Mesenchymal stem cell (in vitro differentiated cells and primary cell): ENCODE results near the gene CAST.

Experiments used
- DNase-seq: peaks from one replicate; pipeline ENCODE4 v3.0.0-alpha.2; 2013
- H2AFZ ChIP-seq: one replicate; pipeline ENCODE4 v1.6.1; 2013; ENCODE audit warnings: low read depth, mild to moderate bottlenecking, control low read depth, inconsistent platforms, low read length, moderate library complexity
- H2AK5ac ChIP-seq: 2 replicates; pipeline ENCODE4 v1.6.1; 2013; ENCODE audit warnings: low read length, moderate library complexity, mild to moderate bottlenecking, inconsistent platforms; ENCODE audit not compliant: severe bottlenecking
- H2BK120ac ChIP-seq: one replicate; pipeline ENCODE4 v1.6.1; 2013; ENCODE audit warnings: low read depth, mild to moderate bottlenecking, inconsistent platforms, low read length, moderate library complexity
- H2BK12ac ChIP-seq, 2 experiments: one replicate each; pipeline ENCODE4 v1.6.1; 2013; ENCODE audit warnings: inconsistent platforms in 2 of 2, low read length in 2 of 2, mild to moderate bottlenecking in 2 of 2, moderate library complexity in 2 of 2, control low read depth in 1 of 2
- H2BK15ac ChIP-seq: one replicate; pipeline ENCODE4 v1.6.1; 2013; ENCODE audit warnings: mild to moderate bottlenecking, low read depth, inconsistent platforms; ENCODE audit not compliant: poor library complexity, severe bottlenecking
- H2BK5ac ChIP-seq: 2 replicates; pipeline ENCODE4 v1.6.1; 2013; ENCODE audit warnings: low read depth, mild to moderate bottlenecking, low read length, control low read depth, inconsistent platforms; ENCODE audit not compliant: poor library complexity, severe bottlenecking
- H3K14ac ChIP-seq, 2 experiments: one replicate each; pipeline ENCODE4 v1.6.1; 2013; ENCODE audit warnings: inconsistent platforms in 2 of 2, low read length in 2 of 2, control low read depth in 1 of 2, mild to moderate bottlenecking in 1 of 2, moderate library complexity in 1 of 2
- H3K18ac ChIP-seq, 2 experiments: one replicate each; pipeline ENCODE4 v1.6.1; 2013; ENCODE audit warnings: inconsistent platforms in 2 of 2, low read length in 2 of 2, control low read depth in 1 of 2, low read depth in 1 of 2, mild to moderate bottlenecking in 1 of 2
- H3K23ac ChIP-seq, 2 experiments: one replicate each; pipeline ENCODE4 v1.6.1; 2013; ENCODE audit warnings: inconsistent platforms in 2 of 2, low read length in 2 of 2, mild to moderate bottlenecking in 2 of 2, moderate library complexity in 2 of 2, control low read depth in 1 of 2
- H3K27ac ChIP-seq: 2 replicates; pipeline ENCODE4 v1.5.1; 2013; ENCODE audit warnings: mild to moderate bottlenecking, moderate library complexity, low read length, control low read depth, inconsistent platforms; ENCODE audit not compliant: poor library complexity, severe bottlenecking
- H3K27me3 ChIP-seq, 2 experiments: 2 replicates each; pipeline versions ENCODE4 v1.6.1 to v1.7.0; 2013; ENCODE audit warnings: low read length in 2 of 2, mild to moderate bottlenecking in 2 of 2, moderate library complexity in 2 of 2, control low read depth in 1 of 2, inconsistent platforms in 1 of 2; ENCODE audit not compliant: control insufficient read depth in 1 of 2, insufficient read depth in 1 of 2
- H3K36me3 ChIP-seq, 2 experiments: 2 replicates each; pipeline versions ENCODE4 v1.6.1 to v1.7.0; 2013; ENCODE audit warnings: low read length in 2 of 2, control low read depth in 1 of 2, inconsistent platforms in 1 of 2, low read depth in 1 of 2, mild to moderate bottlenecking in 1 of 2; ENCODE audit not compliant: insufficient read depth in 2 of 2, control insufficient read depth in 1 of 2
- H3K4ac ChIP-seq, 2 experiments: one replicate each; pipeline ENCODE4 v1.6.1; 2013; ENCODE audit warnings: inconsistent platforms in 2 of 2, low read length in 2 of 2, mild to moderate bottlenecking in 2 of 2, moderate library complexity in 2 of 2, control low read depth in 1 of 2, low read depth in 1 of 2
- H3K4me1 ChIP-seq: 2 replicates; pipeline ENCODE4 v1.6.1; 2013; ENCODE audit warnings: low read depth, low read length, control low read depth; ENCODE audit not compliant: control insufficient read depth, insufficient read depth
- H3K4me2 ChIP-seq: 2 replicates; pipeline ENCODE4 v1.6.1; 2013; ENCODE audit warnings: low read length, mild to moderate bottlenecking, inconsistent platforms; ENCODE audit not compliant: poor library complexity, severe bottlenecking
- H3K4me3 ChIP-seq, 2 experiments: 2 replicates each; pipeline versions ENCODE4 v1.5.1 to v1.7.0; 2013; ENCODE audit warnings: low read length in 2 of 2, mild to moderate bottlenecking in 2 of 2, control low read depth in 1 of 2, low read depth in 1 of 2; ENCODE audit not compliant: insufficient read depth in 1 of 2
- H3K79me1 ChIP-seq: replicated peaks from 2 replicates; pipeline ENCODE4 v1.6.1; 2013; ENCODE audit warnings: mild to moderate bottlenecking, control low read depth, low read length, inconsistent platforms; ENCODE audit not compliant: poor library complexity, severe bottlenecking
- H3K9ac ChIP-seq: 2 replicates; pipeline ENCODE4 v1.7.0; 2013; ENCODE audit warnings: mild to moderate bottlenecking, low read length, moderate library complexity
- H3K9me3 ChIP-seq: 2 replicates; pipeline ENCODE4 v1.7.0; 2013; ENCODE audit warnings: mild to moderate bottlenecking, low read length; ENCODE audit not compliant: control insufficient read depth
- H4K8ac ChIP-seq: one replicate; pipeline ENCODE4 v1.6.1; 2013; ENCODE audit warnings: inconsistent platforms, mild to moderate bottlenecking, low read length, moderate library complexity
- H4K91ac ChIP-seq: one replicate; pipeline ENCODE4 v1.6.1; 2013; ENCODE audit warnings: mild to moderate bottlenecking, low read length, inconsistent platforms
- WGBS: methylation state at CpG from one replicate; pipeline ENCODE4 v1.1.7; 2013; ENCODE audit warnings: mixed read lengths; 5-methylcytosine and 5-hydroxymethylcytosine counted together

CAST gene

GRCh38 chr5:96726802-96727201, 64.6 kb downstream of the CAST start:
- Histone ChIP-seq H3K27me3 (no peaks in the 10 kb centered on the region), H3K27ac (no peak overlapping the region), H3K9me3 (no peaks in the 10 kb centered on the region), H3K4me1 (no peaks in the 10 kb centered on the region), H3K18ac (no peak overlapping the region), H3K4me2 (no peak overlapping the region), H2BK15ac (no peak overlapping the region), H3K14ac (no peak overlapping the region), H2BK120ac (no peak overlapping the region), H3K4ac (peak overlapping the region in 1 of 2 experiments; percentile 37), H3K79me1 (peaks cover 25% of the 10 kb centered on the region), H2BK5ac (no peak overlapping the region), H2AFZ (no peak overlapping the region), H3K36me3 (peaks cover 10 to 75% of the 10 kb centered on the region in 2 experiments), H4K91ac (no peak overlapping the region), H2AK5ac (no peak overlapping the region), H3K4me3 (no peak overlapping the region), H4K8ac (peak overlapping the region; percentile 27), H3K23ac (no peak overlapping the region), H3K9ac (no peak overlapping the region), H2BK12ac (no peak overlapping the region)
- 80% methylated on average over 2 of the region's 4 CpGs for WGBS
- no peak for DNase-seq

- Histone ChIP-seq H2BK12ac (no peak overlapping the region), H2BK5ac (no peak overlapping the region), H3K4ac (no peak overlapping the region), H3K23ac (no peak overlapping the region), H3K4me1 (no peaks in the 10 kb centered on the region), H2AFZ (no peak overlapping the region), H3K9ac (peak overlapping the region; percentile 38), H3K9me3 (no peaks in the 10 kb centered on the region), H3K27ac (no peak overlapping the region), H3K79me1 (peaks cover 24% of the 10 kb centered on the region), H2BK120ac (no peak overlapping the region), H3K27me3 (no peaks in the 10 kb centered on the region), H2AK5ac (no peak overlapping the region), H3K18ac (no peak overlapping the region), H3K14ac (no peak overlapping the region), H3K4me3 (no peak overlapping the region), H4K8ac (no peak overlapping the region), H2BK15ac (no peak overlapping the region), H3K36me3 (peaks cover 8 to 75% of the 10 kb centered on the region in 2 experiments), H3K4me2 (no peak overlapping the region), H4K91ac (no peak overlapping the region)
- no peak for DNase-seq
Measured at GRCh38 chr5:96729156-96729555, 67.0 kb downstream of the CAST start.

- no peak overlapping the region for H3K23ac ChIP-seq
- no peak overlapping the region for H4K8ac ChIP-seq
- H3K27ac ChIP-seq: no peak overlapping the region
- H2BK15ac ChIP-seq: no peak overlapping the region
- WGBS: 82% methylated on average over 2 of the region's 6 CpGs
- H3K18ac ChIP-seq: no peak overlapping the region
- no peak overlapping the region for H3K4ac ChIP-seq
- peak overlapping the region in 1 of 2 experiments; percentile 19 for H2BK12ac ChIP-seq
- H2AK5ac ChIP-seq: no peak overlapping the region
- no peak for DNase-seq
- H2BK5ac ChIP-seq: no peak overlapping the region
- H3K27me3 ChIP-seq: no peaks in the 10 kb centered on the region
- no peak overlapping the region for H3K9ac ChIP-seq
- H3K14ac ChIP-seq: no peak overlapping the region
- peaks cover 4 to 64% of the 10 kb centered on the region in 2 experiments for H3K36me3 ChIP-seq
- no peak overlapping the region for H3K4me3 ChIP-seq
- no peak overlapping the region for H3K4me2 ChIP-seq
- no peaks in the 10 kb centered on the region for H3K4me1 ChIP-seq
- no peak overlapping the region for H2BK120ac ChIP-seq
- no peak overlapping the region for H4K91ac ChIP-seq
- no peak overlapping the region for H2AFZ ChIP-seq
- H3K9me3 ChIP-seq: no peaks in the 10 kb centered on the region
- peaks cover 21% of the 10 kb centered on the region for H3K79me1 ChIP-seq
Measured at GRCh38 chr5:96730586-96730985, 68.4 kb downstream of the CAST start.

GRCh38 chr5:96733771-96734500, 71.8 kb downstream of the CAST start:
- Histone ChIP-seq H4K91ac (no peak overlapping the region), H3K4me3 (no peak overlapping the region), H3K27ac (no peak overlapping the region), H3K36me3 (peaks cover 6 to 67% of the 10 kb centered on the region in 2 experiments), H3K79me1 (peaks cover 17% of the 10 kb centered on the region), H4K8ac (no peak overlapping the region), H3K4me2 (no peak overlapping the region), H2AK5ac (peak overlapping the region; percentile 9), H3K18ac (no peak overlapping the region), H3K27me3 (no peaks in the 10 kb centered on the region), H2BK12ac (no peak overlapping the region), H3K9me3 (no peaks in the 10 kb centered on the region), H3K14ac (no peak overlapping the region), H2BK15ac (no peak overlapping the region), H2AFZ (no peak overlapping the region), H2BK120ac (no peak overlapping the region), H2BK5ac (no peak overlapping the region), H3K4ac (no peak overlapping the region), H3K4me1 (no peaks in the 10 kb centered on the region), H3K23ac (no peak overlapping the region), H3K9ac (no peak overlapping the region)
- 74% methylated on average over 4 of the region's 7 CpGs for WGBS
- no peak for DNase-seq
